ENCODE measurements around the gene LIPT1.

The LIPT1 gene

GRCh38 chr2:99154643-99155536 is at the start of gene LIPT1, which contains the start of gene TSGA10 (continued):
- TF ChIP-seq, protein P1, sequence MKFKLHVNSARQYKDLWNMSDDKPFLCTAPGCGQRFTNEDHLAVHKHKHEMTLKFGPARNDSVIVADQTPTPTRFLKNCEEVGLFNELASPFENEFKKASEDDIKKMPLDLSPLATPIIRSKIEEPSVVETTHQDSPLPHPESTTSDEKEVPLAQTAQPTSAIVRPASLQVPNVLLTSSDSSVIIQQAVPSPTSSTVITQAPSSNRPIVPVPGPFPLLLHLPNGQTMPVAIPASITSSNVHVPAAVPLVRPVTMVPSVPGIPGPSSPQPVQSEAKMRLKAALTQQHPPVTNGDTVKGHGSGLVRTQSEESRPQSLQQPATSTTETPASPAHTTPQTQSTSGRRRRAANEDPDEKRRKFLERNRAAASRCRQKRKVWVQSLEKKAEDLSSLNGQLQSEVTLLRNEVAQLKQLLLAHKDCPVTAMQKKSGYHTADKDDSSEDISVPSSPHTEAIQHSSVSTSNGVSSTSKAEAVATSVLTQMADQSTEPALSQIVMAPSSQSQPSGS (tag by site-specific recombination; IDR thresholded peaks at IDR 0.05; ENCODE audit: low read depth): no peak
- TF ChIP-seq, protein P2, sequence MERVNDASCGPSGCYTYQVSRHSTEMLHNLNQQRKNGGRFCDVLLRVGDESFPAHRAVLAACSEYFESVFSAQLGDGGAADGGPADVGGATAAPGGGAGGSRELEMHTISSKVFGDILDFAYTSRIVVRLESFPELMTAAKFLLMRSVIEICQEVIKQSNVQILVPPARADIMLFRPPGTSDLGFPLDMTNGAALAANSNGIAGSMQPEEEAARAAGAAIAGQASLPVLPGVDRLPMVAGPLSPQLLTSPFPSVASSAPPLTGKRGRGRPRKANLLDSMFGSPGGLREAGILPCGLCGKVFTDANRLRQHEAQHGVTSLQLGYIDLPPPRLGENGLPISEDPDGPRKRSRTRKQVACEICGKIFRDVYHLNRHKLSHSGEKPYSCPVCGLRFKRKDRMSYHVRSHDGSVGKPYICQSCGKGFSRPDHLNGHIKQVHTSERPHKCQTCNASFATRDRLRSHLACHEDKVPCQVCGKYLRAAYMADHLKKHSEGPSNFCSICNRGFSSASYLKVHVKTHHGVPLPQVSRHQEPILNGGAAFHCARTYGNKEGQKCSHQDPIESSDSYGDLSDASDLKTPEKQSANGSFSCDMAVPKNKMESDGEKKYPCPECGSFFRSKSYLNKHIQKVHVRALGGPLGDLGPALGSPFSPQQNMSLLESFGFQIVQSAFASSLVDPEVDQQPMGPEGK (tag by site-specific recombination; IDR thresholded peaks at IDR 0.05): peak; percentile 82
- peak; percentile 78 for TF ChIP-seq ZIC2 (tag by site-specific recombination; IDR thresholded peaks at IDR 0.05)
- no peak for TF ChIP-seq ZNF48 (tag by site-specific recombination; IDR thresholded peaks at IDR 0.05)
- peak; percentile 85 for TF ChIP-seq KLF10 (tag by site-specific recombination; IDR thresholded peaks at IDR 0.05)
- TF ChIP-seq, protein P3, sequence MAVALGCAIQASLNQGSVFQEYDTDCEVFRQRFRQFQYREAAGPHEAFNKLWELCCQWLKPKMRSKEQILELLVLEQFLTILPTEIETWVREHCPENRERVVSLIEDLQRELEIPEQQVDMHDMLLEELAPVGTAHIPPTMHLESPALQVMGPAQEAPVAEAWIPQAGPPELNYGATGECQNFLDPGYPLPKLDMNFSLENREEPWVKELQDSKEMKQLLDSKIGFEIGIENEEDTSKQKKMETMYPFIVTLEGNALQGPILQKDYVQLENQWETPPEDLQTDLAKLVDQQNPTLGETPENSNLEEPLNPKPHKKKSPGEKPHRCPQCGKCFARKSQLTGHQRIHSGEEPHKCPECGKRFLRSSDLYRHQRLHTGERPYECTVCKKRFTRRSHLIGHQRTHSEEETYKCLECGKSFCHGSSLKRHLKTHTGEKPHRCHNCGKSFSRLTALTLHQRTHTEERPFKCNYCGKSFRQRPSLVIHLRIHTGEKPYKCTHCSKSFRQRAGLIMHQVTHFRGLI (tag by site-specific recombination; IDR thresholded peaks at IDR 0.05): 0 out of 2 replicates have a peak, but pooled peaks have one; percentile 12
- TF ChIP-seq ZNF394 (tag by site-specific recombination; IDR thresholded peaks at IDR 0.05; ENCODE audit: borderline replicate concordance): no peak
- TF ChIP-seq YY2 (tag by site-specific recombination; IDR thresholded peaks at IDR 0.05): no peak
- TF ChIP-seq, protein P4, sequence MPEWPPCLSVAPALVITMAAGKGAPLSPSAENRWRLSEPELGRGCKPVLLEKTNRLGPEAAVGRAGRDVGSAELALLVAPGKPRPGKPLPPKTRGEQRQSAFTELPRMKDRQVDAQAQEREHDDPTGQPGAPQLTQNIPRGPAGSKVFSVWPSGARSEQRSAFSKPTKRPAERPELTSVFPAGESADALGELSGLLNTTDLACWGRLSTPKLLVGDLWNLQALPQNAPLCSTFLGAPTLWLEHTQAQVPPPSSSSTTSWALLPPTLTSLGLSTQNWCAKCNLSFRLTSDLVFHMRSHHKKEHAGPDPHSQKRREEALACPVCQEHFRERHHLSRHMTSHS (tag by site-specific recombination; IDR thresholded peaks at IDR 0.05): no peak
- TF ChIP-seq ZNF560 (tag by site-specific recombination; IDR thresholded peaks at IDR 0.05; ENCODE audit: borderline replicate concordance): no peak
- no peak for TF ChIP-seq ZNF416 (tag by site-specific recombination; IDR thresholded peaks at IDR 0.05)
- no peak for TF ChIP-seq REST (tag by site-specific recombination; IDR thresholded peaks at IDR 0.05)
- TF ChIP-seq ZNF169 (tag by site-specific recombination; IDR thresholded peaks at IDR 0.05): no peak
- no peak for TF ChIP-seq ZNF510 (tag by site-specific recombination; IDR thresholded peaks at IDR 0.05; ENCODE audit: insufficient replicate concordance)
- no peak for TF ChIP-seq ZNF266 (tag by site-specific recombination; IDR thresholded peaks at IDR 0.05; ENCODE audit: low read depth)
- peak; percentile 97 for TF ChIP-seq ZEB2 (tag by site-specific recombination; IDR thresholded peaks at IDR 0.05)
- TF ChIP-seq ZNF654 (tag by site-specific recombination; IDR thresholded peaks at IDR 0.05; ENCODE audit: low read depth): no peak
- TF ChIP-seq GLI2 (tag by site-specific recombination; IDR thresholded peaks at IDR 0.05; ENCODE audit: borderline replicate concordance, low read depth): no peak
- TF ChIP-seq ZNF629 (tag by site-specific recombination; IDR thresholded peaks at IDR 0.05): peak; percentile 97
- TF ChIP-seq ZNF558 (tag by site-specific recombination; IDR thresholded peaks at IDR 0.05): no peak
- no peak for TF ChIP-seq ZNF366 (tag by site-specific recombination; conservative IDR thresholded peaks at IDR 0.05)
- TF ChIP-seq ZNF660 (tag by site-specific recombination; IDR thresholded peaks at IDR 0.05): no peak
- TF ChIP-seq ZNF10 (tag by site-specific recombination; IDR thresholded peaks at IDR 0.05): no peak
- no peak for TF ChIP-seq ZFP3 (tag by site-specific recombination; IDR thresholded peaks at IDR 0.05; ENCODE audit: low read depth)
- no peak for TF ChIP-seq ZNF311 (tag by site-specific recombination; IDR thresholded peaks at IDR 0.05; ENCODE audit: borderline replicate concordance)
- TF ChIP-seq ZNF223 (tag by site-specific recombination; IDR thresholded peaks at IDR 0.05): no peak
- TF ChIP-seq, protein P5, sequence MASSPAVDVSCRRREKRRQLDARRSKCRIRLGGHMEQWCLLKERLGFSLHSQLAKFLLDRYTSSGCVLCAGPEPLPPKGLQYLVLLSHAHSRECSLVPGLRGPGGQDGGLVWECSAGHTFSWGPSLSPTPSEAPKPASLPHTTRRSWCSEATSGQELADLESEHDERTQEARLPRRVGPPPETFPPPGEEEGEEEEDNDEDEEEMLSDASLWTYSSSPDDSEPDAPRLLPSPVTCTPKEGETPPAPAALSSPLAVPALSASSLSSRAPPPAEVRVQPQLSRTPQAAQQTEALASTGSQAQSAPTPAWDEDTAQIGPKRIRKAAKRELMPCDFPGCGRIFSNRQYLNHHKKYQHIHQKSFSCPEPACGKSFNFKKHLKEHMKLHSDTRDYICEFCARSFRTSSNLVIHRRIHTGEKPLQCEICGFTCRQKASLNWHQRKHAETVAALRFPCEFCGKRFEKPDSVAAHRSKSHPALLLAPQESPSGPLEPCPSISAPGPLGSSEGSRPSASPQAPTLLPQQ (tag by site-specific recombination; IDR thresholded peaks at IDR 0.05): no peak
- TF ChIP-seq ZNF624 (tag by site-specific recombination; IDR thresholded peaks at IDR 0.05): no peak
- TF ChIP-seq ZNF16 (tag by site-specific recombination; IDR thresholded peaks at IDR 0.05; ENCODE audit: low read depth): no peak

All from HEK293 (cell line).